Peyer's patch (tissue), 4 donors: Measurements from ENCODE around the gene ST3GAL4.

Source experiments
- CTCF ChIP-seq, 6 experiments: fragments of 450-650 bp in 4 of 6; fragments of 200-600 bp in 2 of 6; sonication (generic) in 1 of 6; IDR thresholded peaks; one replicate each; pipeline ENCODE4 v1.5.1; 2017 to 2019; ENCODE audit warnings: antibody characterized with exemption in 6 of 6, mild to moderate bottlenecking in 3 of 6, moderate library complexity in 1 of 6
- POLR2A ChIP-seq, 2 donors: fragments of 450-650 bp; IDR thresholded peaks; one replicate each; pipeline ENCODE4 v1.5.1; 2017; ENCODE audit warnings: antibody characterized with exemption in 2 of 2, mild to moderate bottlenecking in 2 of 2, moderate library complexity in 2 of 2

DNA sequence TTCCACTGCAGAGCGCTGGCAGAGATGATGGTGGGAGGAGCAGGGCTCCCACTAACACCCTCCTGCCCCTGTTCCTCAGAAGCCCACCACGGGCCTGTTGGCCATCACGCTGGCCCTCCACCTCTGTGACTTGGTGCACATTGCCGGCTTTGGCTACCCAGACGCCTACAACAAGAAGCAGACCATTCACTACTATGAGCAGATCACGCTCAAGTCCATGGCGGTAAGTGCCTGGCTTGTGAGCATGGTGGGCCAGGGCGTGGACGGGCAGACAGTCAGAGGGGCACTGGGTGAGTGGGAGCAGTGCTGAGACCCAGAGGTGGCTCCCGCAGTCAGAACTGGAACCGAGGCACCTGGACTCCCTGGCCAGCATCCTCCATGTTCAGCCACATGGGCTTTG is 57.9 kb downstream of the ST3GAL4 start:
- TF ChIP-seq CTCF (IDR thresholded peaks at IDR 0.05): no peak
- TF ChIP-seq POLR2A (IDR thresholded peaks at IDR 0.05): no peak
